AG08395 (cell line): ENCODE measurements around the gene KDF1.

ENCODE experiments used
- DNase-seq: peaks from one replicate; pipeline ENCODE4 v3.0.0; 2012; ENCODE audit warnings: mixed read lengths, low spot score

The KDF1 gene

GRCh38 chr1:26915204-26915842, 44.9 kb downstream of the KDF1 start:
- no peak for DNase-seq

- DNase-seq: no peak
Observed at GRCh38 chr1:26913754-26914619, 46.3 kb downstream of the KDF1 start, which contains the start of gene NR0B2. Gene NR0B2, minus strand, starts transcription at chr1:26913975. Its CDS starts 35 bp downstream, at chr1:26913940.

GRCh38 chr1:26913389-26913753, 46.9 kb downstream of the KDF1 start:
- DNase-seq: no peak

- DNase-seq: no peak
Observed at GRCh38 chr1:26912147-26912490, 48.1 kb downstream of the KDF1 start.

GRCh38 chr1:26911399-26912146, 48.7 kb downstream of the KDF1 start:
- DNase-seq: no peak

GRCh38 chr1:26910343-26911160, 49.7 kb downstream of the KDF1 start:
- DNase-seq: no peak

- DNase-seq: no peak
Observed at GRCh38 chr1:26909951-26910342, 50.3 kb downstream of the KDF1 start.

GRCh38 chr1:26907071-26907917, 53.0 kb downstream of the KDF1 start:
- DNase-seq: peak; percentile 93

- no peak for DNase-seq
Observed at GRCh38 chr1:26900815-26901511, 59.3 kb downstream of the KDF1 start.

- DNase-seq: peak; percentile 95
Observed at GRCh38 chr1:26900001-26900814, 60.1 kb downstream of the KDF1 start, which contains the start of gene GPATCH3. Gene GPATCH3, minus strand, starts transcription at chr1:26900467. Its CDS starts 25 bp downstream, at chr1:26900442.
